Glutamatergic neuron (in vitro differentiated cells): ENCODE data around the gene CBFA2T3. TPM values are rescaled to one million over a fixed set of nuclear protein-coding genes. Genes with fewer than 3 reads are reported as not detected.

ENCODE experiments used
- DNase-seq: peaks from one replicate; pipeline ENCODE4 v3.0.0; 2022
- H3K27ac Mint-ChIP-seq: one replicate; pipeline ENCODE4 v1.8.0; 2020; ENCODE audit warnings: mild to moderate bottlenecking, mixed read lengths, inconsistent platforms; ENCODE audit not compliant: unreplicated experiment
- H3K27me3 Mint-ChIP-seq: one replicate; pipeline ENCODE4 v1.8.0; 2020; ENCODE audit warnings: mild to moderate bottlenecking, moderate library complexity, mixed read lengths, inconsistent platforms; ENCODE audit not compliant: unreplicated experiment
- H3K36me3 Mint-ChIP-seq: one replicate; pipeline ENCODE4 v1.8.0; 2020; ENCODE audit warnings: mild to moderate bottlenecking, mixed read lengths, inconsistent platforms; ENCODE audit not compliant: unreplicated experiment
- H3K4me1 Mint-ChIP-seq: one replicate; pipeline ENCODE4 v1.8.0; 2020; ENCODE audit warnings: mild to moderate bottlenecking, low read depth, mixed read lengths, inconsistent platforms; ENCODE audit not compliant: unreplicated experiment
- H3K4me3 Mint-ChIP-seq: one replicate; pipeline ENCODE4 v1.8.0; 2020; ENCODE audit warnings: mild to moderate bottlenecking, mixed read lengths, inconsistent platforms; ENCODE audit not compliant: unreplicated experiment
- H3K9me3 Mint-ChIP-seq: one replicate; pipeline ENCODE4 v1.8.0; 2020; ENCODE audit warnings: mild to moderate bottlenecking, moderate library complexity, mixed read lengths, inconsistent platforms; ENCODE audit not compliant: unreplicated experiment
- CTCF ChIP-seq: fragments of 200-600 bp; sonication (generic); IDR thresholded peaks from one replicate; pipeline ENCODE4 v1.5.0; 2021; ENCODE audit not compliant: partially characterized antibody, unreplicated experiment
- total RNA-seq: library from RNA; stranded (reverse); fragmentation: NEBNext Ultra II Directional; extraction: Animal tissue kit (Norgen Biotek cat#: 25700); gene quantifications from one replicate; pipeline ENCODE4 v1.2.1, GENCODE V29; 2021; ENCODE audit not compliant: unreplicated experiment

Gene CBFA2T3
- total RNA-seq, 1 donor from 2014 or later: 126 TPM

GRCh38 chr16:88968589-88969280 is 8.3 kb downstream of the CBFA2T3 start:
- no peak for TF ChIP-seq CTCF
- H3K36me3 Mint-ChIP-seq: no peaks in the 10 kb centered on the region
- DNase-seq: no peak
- H3K9me3 Mint-ChIP-seq: peaks cover 6% of the 10 kb centered on the region
- peaks cover 11% of the 10 kb centered on the region for H3K4me1 Mint-ChIP-seq
- H3K27ac Mint-ChIP-seq: no peak overlapping the region
- no peak overlapping the region for H3K4me3 Mint-ChIP-seq
- peaks cover 7% of the 10 kb centered on the region for H3K27me3 Mint-ChIP-seq

- Mint-ChIP-seq H3K4me3 (no peak overlapping the region), H3K27me3 (peaks cover 6% of the 10 kb centered on the region), H3K36me3 (no peaks in the 10 kb centered on the region), H3K9me3 (peaks cover 6% of the 10 kb centered on the region), H3K27ac (no peak overlapping the region), H3K4me1 (peaks cover 10% of the 10 kb centered on the region)
- no peak for DNase-seq
- no peak for TF ChIP-seq CTCF
These were observed 9.0 kb downstream of the CBFA2T3 start for GRCh38 chr16:88967830-88968588.

- Mint-ChIP-seq H3K4me3 (no peak overlapping the region), H3K27me3 (peaks cover 6% of the 10 kb centered on the region), H3K9me3 (peaks cover 6% of the 10 kb centered on the region), H3K4me1 (peaks cover 7% of the 10 kb centered on the region), H3K36me3 (no peaks in the 10 kb centered on the region), H3K27ac (no peak overlapping the region)
- TF ChIP-seq CTCF: no peak
- DNase-seq: no peak
These were observed 9.8 kb downstream of the CBFA2T3 start for GRCh38 chr16:88966986-88967829.

- Mint-ChIP-seq H3K4me3 (no peak overlapping the region), H3K36me3 (no peaks in the 10 kb centered on the region), H3K27ac (no peak overlapping the region), H3K9me3 (peaks cover 10% of the 10 kb centered on the region), H3K4me1 (peaks cover 7% of the 10 kb centered on the region), H3K27me3 (peaks cover 6% of the 10 kb centered on the region)
- no peak for DNase-seq
- TF ChIP-seq CTCF: no peak
These were observed 11.1 kb downstream of the CBFA2T3 start for GRCh38 chr16:88965826-88966480.
